HG03108 (cell line): ENCODE results near the gene COL3A1.

Experiments used
- ATAC-seq: cut with Tn5 transposase; IDR thresholded peaks from one replicate; pipeline ENCODE4 v1.9.1; 2021; ENCODE audit warnings: moderate library complexity; ENCODE audit not compliant: unreplicated experiment

COL3A1 gene

GRCh38 chr2:188975497-188976102 is 1.4 kb downstream of the COL3A1 start:
- no peak for ATAC-seq

GRCh38 chr2:188976545-188977268 is 2.5 kb downstream of the COL3A1 start:
- no peak for ATAC-seq

- no peak for ATAC-seq
Observed at GRCh38 chr2:188977317-188977716, 3.1 kb downstream of the COL3A1 start.

- ATAC-seq, result peak; percentile 92
Observed at GRCh38 chr2:188978291-188979081, 4.3 kb downstream of the COL3A1 start.

GRCh38 chr2:188979187-188980114 is 5.3 kb downstream of the COL3A1 start:
- ATAC-seq, result no peak

GRCh38 chr2:188983427-188984064 is 9.4 kb downstream of the COL3A1 start:
- no peak for ATAC-seq

GRCh38 chr2:188984065-188984491 is 9.9 kb downstream of the COL3A1 start:
- no peak for ATAC-seq

GRCh38 chr2:188984680-188985079 is 10.5 kb downstream of the COL3A1 start:
- no peak for ATAC-seq

GRCh38 chr2:188986839-188987238 is 12.7 kb downstream of the COL3A1 start:
- ATAC-seq, result no peak

GRCh38 chr2:188993247-188993646 is 19.1 kb downstream of the COL3A1 start:
- ATAC-seq, result no peak

GRCh38 chr2:188997263-188997662 is 23.1 kb downstream of the COL3A1 start:
- no peak for ATAC-seq

- ATAC-seq, result no peak
Observed at GRCh38 chr2:189000221-189000620, 26.0 kb downstream of the COL3A1 start.

- ATAC-seq, result no peak
Observed at GRCh38 chr2:189002079-189002478, 27.9 kb downstream of the COL3A1 start.

GRCh38 chr2:189008555-189009262 is 34.5 kb downstream of the COL3A1 start:
- no peak for ATAC-seq

GRCh38 chr2:189010536-189010935 is 36.4 kb downstream of the COL3A1 start:
- no peak for ATAC-seq

- no peak for ATAC-seq
Observed at GRCh38 chr2:189012351-189012750, 38.2 kb downstream of the COL3A1 start.

GRCh38 chr2:189013031-189013430 is 38.9 kb downstream of the COL3A1 start:
- no peak for ATAC-seq

- ATAC-seq, result no peak
Observed at GRCh38 chr2:189013671-189014448, 39.7 kb downstream of the COL3A1 start.
